HepG2 (cell line): ENCODE measurements around the gene ZNRF3. TPM values are rescaled to one million over a fixed set of nuclear protein-coding genes. Genes with fewer than 3 reads are reported as not detected.

Experiments used
- FOXK1 ChIP-seq: sonication (generic); formaldehyde crosslinking; IDR thresholded peaks from 2 replicates; pipeline ENCODE4 v1.4.0; 2020; ENCODE audit warnings: low read depth, missing genetic modification reagents, borderline replicate concordance
- GATAD2A ChIP-seq: IDR thresholded peaks from 2 replicates; pipeline ENCODE4 v1.6.1; 2016
- HIC2 ChIP-seq: sonication (generic); formaldehyde crosslinking; IDR thresholded peaks from 2 replicates; pipeline ENCODE4 v1.9.0; 2022; ENCODE audit warnings: low read depth, missing genetic modification reagents
- MED1 ChIP-seq: sonication (generic); formaldehyde crosslinking; IDR thresholded peaks from 2 replicates; pipeline ENCODE4 v1.4.0; 2020; ENCODE audit warnings: missing genetic modification reagents
- MYC ChIP-seq: sonication (generic); formaldehyde crosslinking; IDR thresholded peaks from 2 replicates; pipeline ENCODE4 v1.9.0; 2021; ENCODE audit warnings: missing genetic modification reagents, borderline replicate concordance
- NR2F1 ChIP-seq, 2 experiments: fragments of 450-650 bp in 1 of 2; formaldehyde crosslinking in 1 of 2; IDR thresholded peaks; 2 replicates each; pipeline versions ENCODE4 v1.5.0 to v1.6.1; 2016 to 2020; ENCODE audit warnings: mild to moderate bottlenecking in 1 of 2, missing compliant biosample characterization in 1 of 2, missing genetic modification reagents in 1 of 2, moderate library complexity in 1 of 2
- NR2F6 ChIP-seq, 2 experiments: IDR thresholded peaks; 2 replicates each; pipeline ENCODE4 v1.6.1; 2016; ENCODE audit warnings: antibody characterized with exemption in 1 of 2, mild to moderate bottlenecking in 1 of 2
- RXRB ChIP-seq: IDR thresholded peaks from 2 replicates; pipeline ENCODE4 v1.6.1; 2016; ENCODE audit warnings: borderline replicate concordance, missing genetic modification reagents, missing compliant biosample characterization
- SMC3 ChIP-seq: IDR thresholded peaks from 2 replicates; pipeline ENCODE4 v1.6.1; 2011; ENCODE audit warnings: low read length, improper control_type of control experiment
- STAG1 ChIP-seq: sonication (generic); formaldehyde crosslinking; IDR thresholded peaks from 2 replicates; pipeline ENCODE4 v1.4.0; 2020; ENCODE audit warnings: missing genetic modification reagents
- SYNCRIP ChIP-seq: fragments of 200-400 bp; formaldehyde crosslinking; IDR thresholded peaks from 2 replicates; pipeline ENCODE4 v1.6.1; 2018; ENCODE audit warnings: mild to moderate bottlenecking, low read depth, low read length; ENCODE audit not compliant: insufficient read depth
- ZBTB38 ChIP-seq: sonication (generic); formaldehyde crosslinking; IDR thresholded peaks from 2 replicates; pipeline ENCODE4 v1.5.1; 2020; ENCODE audit warnings: mild to moderate bottlenecking, missing genetic modification reagents
- ZFP82 ChIP-seq: sonication (generic); formaldehyde crosslinking; IDR thresholded peaks from 2 replicates; pipeline ENCODE4 v1.5.1; 2020; ENCODE audit warnings: mild to moderate bottlenecking, missing genetic modification reagents, borderline replicate concordance
- ZFP91 ChIP-seq: sonication (generic); formaldehyde crosslinking; IDR thresholded peaks from 2 replicates; pipeline ENCODE4 v1.9.0; 2022; ENCODE audit warnings: missing genetic modification reagents, mild to moderate bottlenecking, borderline replicate concordance
- ZNF274 ChIP-seq: sonication (generic); formaldehyde crosslinking; IDR thresholded peaks from 2 replicates; pipeline ENCODE4 v1.5.1; 2020; ENCODE audit warnings: mild to moderate bottlenecking, missing genetic modification reagents
- ZNF652 ChIP-seq: IDR thresholded peaks from 2 replicates; pipeline ENCODE4 v1.6.1; 2016; ENCODE audit warnings: low read depth, borderline replicate concordance
- polyA plus RNA-seq, 8 experiments: library from polyadenylated mRNA; depleted of rRNA in 3 of 8; stranded (reverse) in 7 of 8; unstranded in 1 of 8; fragments of >200 nt; fragmentation: Illumina TruSeq in 4 of 8; extraction: Trizol in 4 of 8; gene quantifications; 2 replicates each; pipeline versions ENCODE4 v1.2.1 to v1.2.3, GENCODE V29; 2011 to 2016; ENCODE audit warnings: low read depth in 4 of 8, missing spikeins in 1 of 8, mixed read lengths in 1 of 8; ENCODE audit not compliant: insufficient read depth in 1 of 8
- total RNA-seq, 5 experiments: library from RNA; depleted of rRNA; stranded (reverse); fragments of >200 nt; fragmentation: Illumina TruSeq; extraction: Trizol; gene quantifications; 2 replicates each; pipeline ENCODE4 v1.2.3, GENCODE V29; 2016; ENCODE audit warnings: low read depth in 1 of 5
- TF ChIP-seq, protein P1 (sequence below): sonication (generic); formaldehyde crosslinking; IDR thresholded peaks from 2 replicates; pipeline ENCODE4 v1.4.0; 2020; ENCODE audit warnings: mild to moderate bottlenecking, missing genetic modification reagents, borderline replicate concordance
- TF ChIP-seq, protein P2 (sequence below): sonication (generic); formaldehyde crosslinking; IDR thresholded peaks from 2 replicates; pipeline ENCODE4 v1.4.0; 2020; ENCODE audit warnings: missing genetic modification reagents, mild to moderate bottlenecking, borderline replicate concordance

ZNRF3 gene
- total and polyA plus RNA-seq, 2 of the 13 experiments (the other 11 are each of a cell fraction or from before 2014, with no cell fraction given): 20.3 to 36.7 TPM

DNA sequence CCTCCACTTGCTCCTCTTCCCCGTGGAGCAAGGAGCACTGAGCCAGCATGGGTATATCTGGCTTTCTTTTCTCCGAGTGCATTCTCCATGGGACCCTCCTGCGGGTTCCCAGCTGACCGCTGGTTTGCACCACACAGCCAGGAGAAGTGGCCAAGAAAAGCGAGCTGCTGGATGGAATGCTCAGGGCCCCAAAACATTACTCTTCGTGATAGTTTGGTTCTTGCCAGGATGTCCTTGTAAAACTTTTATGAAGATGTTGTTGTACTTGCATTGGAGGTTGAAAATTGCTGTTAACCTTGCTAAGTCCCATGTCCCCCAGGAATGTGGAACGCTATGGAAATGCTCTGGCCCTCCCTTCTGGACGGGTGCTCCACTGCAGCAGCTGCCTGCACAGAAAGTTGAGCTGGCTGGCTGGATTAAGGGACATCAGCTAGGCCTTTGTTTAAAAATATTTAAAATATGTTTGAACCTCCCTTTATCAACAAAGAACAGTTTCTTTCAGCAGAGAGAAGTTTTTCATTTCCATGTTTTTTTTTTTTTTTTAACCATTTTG lies 68.7 kb downstream of the ZNRF3 start (continued):
- TF ChIP-seq, protein P1, sequence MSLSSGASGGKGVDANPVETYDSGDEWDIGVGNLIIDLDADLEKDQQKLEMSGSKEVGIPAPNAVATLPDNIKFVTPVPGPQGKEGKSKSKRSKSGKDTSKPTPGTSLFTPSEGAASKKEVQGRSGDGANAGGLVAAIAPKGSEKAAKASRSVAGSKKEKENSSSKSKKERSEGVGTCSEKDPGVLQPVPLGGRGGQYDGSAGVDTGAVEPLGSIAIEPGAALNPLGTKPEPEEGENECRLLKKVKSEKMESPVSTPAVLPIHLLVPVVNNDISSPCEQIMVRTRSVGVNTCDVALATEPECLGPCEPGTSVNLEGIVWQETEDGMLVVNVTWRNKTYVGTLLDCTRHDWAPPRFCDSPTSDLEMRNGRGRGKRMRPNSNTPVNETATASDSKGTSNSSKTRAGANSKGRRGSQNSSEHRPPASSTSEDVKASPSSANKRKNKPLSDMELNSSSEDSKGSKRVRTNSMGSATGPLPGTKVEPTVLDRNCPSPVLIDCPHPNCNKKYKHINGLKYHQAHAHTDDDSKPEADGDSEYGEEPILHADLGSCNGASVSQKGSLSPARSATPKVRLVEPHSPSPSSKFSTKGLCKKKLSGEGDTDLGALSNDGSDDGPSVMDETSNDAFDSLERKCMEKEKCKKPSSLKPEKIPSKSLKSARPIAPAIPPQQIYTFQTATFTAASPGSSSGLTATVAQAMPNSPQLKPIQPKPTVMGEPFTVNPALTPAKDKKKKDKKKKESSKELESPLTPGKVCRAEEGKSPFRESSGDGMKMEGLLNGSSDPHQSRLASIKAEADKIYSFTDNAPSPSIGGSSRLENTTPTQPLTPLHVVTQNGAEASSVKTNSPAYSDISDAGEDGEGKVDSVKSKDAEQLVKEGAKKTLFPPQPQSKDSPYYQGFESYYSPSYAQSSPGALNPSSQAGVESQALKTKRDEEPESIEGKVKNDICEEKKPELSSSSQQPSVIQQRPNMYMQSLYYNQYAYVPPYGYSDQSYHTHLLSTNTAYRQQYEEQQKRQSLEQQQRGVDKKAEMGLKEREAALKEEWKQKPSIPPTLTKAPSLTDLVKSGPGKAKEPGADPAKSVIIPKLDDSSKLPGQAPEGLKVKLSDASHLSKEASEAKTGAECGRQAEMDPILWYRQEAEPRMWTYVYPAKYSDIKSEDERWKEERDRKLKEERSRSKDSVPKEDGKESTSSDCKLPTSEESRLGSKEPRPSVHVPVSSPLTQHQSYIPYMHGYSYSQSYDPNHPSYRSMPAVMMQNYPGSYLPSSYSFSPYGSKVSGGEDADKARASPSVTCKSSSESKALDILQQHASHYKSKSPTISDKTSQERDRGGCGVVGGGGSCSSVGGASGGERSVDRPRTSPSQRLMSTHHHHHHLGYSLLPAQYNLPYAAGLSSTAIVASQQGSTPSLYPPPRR (CRISPR knock-in tag): no peak
- TF ChIP-seq FOXK1 (CRISPR knock-in tag) (no peak), MED1 (CRISPR knock-in tag) (0 out of 2 replicates have a peak, but pooled peaks have one; percentile 24), MYC (CRISPR knock-in tag) (no peak), STAG1 (CRISPR knock-in tag) (peak; percentile 74), NR2F6 (IDR thresholded peaks at IDR 0.05) (no peak), NR2F6 (CRISPR knock-in tag; IDR thresholded peaks at IDR 0.05) (no peak), HIC2 (CRISPR knock-in tag) (no peak), SMC3 (peak; percentile 57; the same call in 1 of the 2 replicates), RXRB (CRISPR knock-in tag) (peak; percentile 14; the same call in 1 of the 2 replicates), GATAD2A (CRISPR knock-in tag) (0 out of 2 replicates have a peak, but pooled peaks have one; percentile 18), SYNCRIP (no peak), ZFP91 (0 out of 2 replicates have a peak, but pooled peaks have one; percentile 37), NR2F1 (CRISPR knock-in tag; IDR thresholded peaks at IDR 0.05) (no peak), ZFP82 (no peak), ZBTB38 (CRISPR knock-in tag) (peak; percentile 37; the same call in 1 of the 2 replicates), ZNF274 (CRISPR knock-in tag) (no peak), ZNF652 (CRISPR knock-in tag) (no peak)
- TF ChIP-seq, protein P2, sequence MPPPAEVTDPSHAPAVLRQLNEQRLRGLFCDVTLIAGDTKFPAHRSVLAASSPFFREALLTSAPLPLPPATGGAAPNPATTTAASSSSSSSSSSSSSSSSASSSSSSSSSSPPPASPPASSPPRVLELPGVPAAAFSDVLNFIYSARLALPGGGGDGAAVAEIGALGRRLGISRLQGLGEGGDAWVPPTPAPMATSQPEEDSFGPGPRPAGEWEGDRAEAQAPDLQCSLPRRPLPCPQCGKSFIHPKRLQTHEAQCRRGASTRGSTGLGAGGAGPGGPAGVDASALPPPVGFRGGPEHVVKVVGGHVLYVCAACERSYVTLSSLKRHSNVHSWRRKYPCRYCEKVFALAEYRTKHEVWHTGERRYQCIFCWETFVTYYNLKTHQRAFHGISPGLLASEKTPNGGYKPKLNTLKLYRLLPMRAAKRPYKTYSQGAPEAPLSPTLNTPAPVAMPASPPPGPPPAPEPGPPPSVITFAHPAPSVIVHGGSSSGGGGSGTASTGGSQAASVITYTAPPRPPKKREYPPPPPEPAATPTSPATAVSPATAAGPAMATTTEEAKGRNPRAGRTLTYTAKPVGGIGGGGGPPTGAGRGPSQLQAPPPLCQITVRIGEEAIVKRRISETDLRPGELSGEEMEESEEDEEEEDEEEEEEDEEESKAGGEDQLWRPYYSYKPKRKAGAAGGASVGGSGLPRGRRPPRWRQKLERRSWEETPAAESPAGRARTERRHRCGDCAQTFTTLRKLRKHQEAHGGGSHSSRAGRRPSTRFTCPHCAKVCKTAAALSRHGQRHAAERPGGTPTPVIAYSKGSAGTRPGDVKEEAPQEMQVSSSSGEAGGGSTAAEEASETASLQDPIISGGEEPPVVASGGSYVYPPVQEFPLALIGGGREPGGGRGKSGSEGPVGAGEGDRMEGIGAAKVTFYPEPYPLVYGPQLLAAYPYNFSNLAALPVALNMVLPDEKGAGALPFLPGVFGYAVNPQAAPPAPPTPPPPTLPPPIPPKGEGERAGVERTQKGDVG (CRISPR knock-in tag): 0 out of 2 replicates have a peak, but pooled peaks have one; percentile 25
